GM04504 (cell line): ENCODE results near the gene SYMPK.
A peak's percentile ranks its signal among the peaks of the same experiment; 100 is the strongest.
"Not testable (repeated sequence)": the region's sequence is repeated elsewhere in the genome, so short reads cannot be mapped to it uniquely, and the experiment has no call there.

Source experiments
- DNase-seq: peaks from one replicate; pipeline ENCODE4 v3.0.0-alpha.2; 2012; ENCODE audit warnings: low read depth

The SYMPK gene

GRCh38 chr19:45862564-45863334, at the start of gene SYMPK:
SYMPK (minus strand) TSS chr19:45863147; CDS start chr19:45854495, 8,652 bp downstream.
- DNase-seq, result peak; percentile 97

DNA sequence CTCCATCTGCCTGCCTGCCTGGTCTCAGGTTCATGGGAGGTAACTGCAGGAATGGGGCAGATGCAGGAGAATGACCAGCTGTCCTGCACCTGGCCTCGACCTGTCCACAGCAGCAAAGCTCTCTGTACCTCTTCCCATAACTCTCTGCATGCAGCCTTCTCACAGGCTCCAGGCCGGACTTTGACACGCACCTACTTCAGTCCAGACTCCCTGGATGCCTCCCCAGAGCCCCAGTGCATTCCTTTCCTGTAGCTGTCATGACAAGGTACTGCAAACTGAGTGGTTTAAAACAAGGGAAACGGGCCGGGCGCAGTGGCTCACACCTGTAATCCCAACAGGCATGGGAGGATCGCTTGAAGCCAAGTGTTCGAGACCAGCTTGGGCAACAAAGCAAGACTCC, 48.3 kb upstream of the SYMPK start:
- DNase-seq, result no peak

- no peak for DNase-seq
Measured at GRCh38 chr19:45908956-45909355, 46.0 kb upstream of the SYMPK start.

- DNase-seq, result no peak
Measured at GRCh38 chr19:45906221-45906620, 43.3 kb upstream of the SYMPK start.

DNA sequence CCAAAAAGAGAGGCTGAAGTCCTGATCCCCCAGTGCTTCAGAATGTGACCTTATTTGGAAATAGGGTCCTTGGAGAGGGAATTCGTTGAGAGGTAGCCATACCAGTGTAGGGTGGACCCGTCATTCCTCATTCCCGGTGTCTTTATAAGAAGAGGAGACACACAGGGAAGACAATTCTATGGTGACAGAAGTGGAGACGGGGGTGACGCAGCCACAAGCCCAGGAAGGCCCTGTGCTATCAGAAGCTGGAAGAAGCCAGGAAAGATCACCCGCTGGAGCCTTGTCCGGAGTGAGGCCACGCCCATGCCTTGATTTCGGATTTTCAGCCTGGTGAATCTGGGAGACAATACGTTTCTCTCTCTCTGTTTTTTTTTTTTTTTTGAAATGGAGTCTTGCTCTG, 42.1 kb upstream of the SYMPK start:
- no peak for DNase-seq

- DNase-seq, result peak; percentile 94
Measured at GRCh38 chr19:45902651-45903625, 40.0 kb upstream of the SYMPK start.

DNA sequence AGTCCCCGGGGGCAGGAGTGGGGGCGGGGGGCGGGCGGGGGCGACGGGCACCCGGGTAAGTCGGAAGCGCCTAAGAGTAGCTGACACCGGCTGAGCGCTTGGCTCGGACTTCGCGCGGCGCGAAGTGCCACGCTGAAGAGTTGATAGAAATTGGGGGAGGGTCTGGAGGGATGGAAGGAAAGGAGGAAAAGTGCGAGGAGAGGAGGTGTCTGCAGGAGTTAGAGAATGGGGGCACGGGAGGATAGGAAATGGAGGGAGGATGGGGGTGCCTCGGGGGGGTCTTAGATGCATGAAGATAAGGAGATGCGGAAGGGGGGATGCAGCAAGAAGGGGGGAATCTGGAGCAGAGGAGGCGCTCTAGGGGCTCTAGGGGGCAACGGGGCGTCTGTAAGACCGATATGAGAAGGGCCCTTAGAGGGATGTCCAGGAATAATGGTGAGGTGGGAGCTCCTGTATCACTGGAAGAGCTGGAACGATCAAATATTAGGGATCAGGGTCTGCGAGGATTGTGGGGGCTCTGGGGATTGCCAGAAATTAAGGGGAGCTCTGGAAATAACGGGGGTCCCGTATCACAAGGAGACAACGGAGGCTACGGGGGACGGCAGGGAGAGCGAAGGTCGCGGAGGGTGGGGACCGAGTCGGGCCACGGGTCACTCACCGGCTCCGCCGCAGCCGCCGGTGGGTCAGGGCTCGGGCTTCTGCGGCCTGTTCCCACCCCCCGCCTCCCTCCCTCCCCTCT, 39.1 kb upstream of the SYMPK start, which contains the start of gene MYPOP:
Gene MYPOP, minus strand, starts transcription at position 702 of the 739 bp plus-strand sequence. CDS start 840 bp downstream, outside the sequence.
- no peak for DNase-seq

DNA sequence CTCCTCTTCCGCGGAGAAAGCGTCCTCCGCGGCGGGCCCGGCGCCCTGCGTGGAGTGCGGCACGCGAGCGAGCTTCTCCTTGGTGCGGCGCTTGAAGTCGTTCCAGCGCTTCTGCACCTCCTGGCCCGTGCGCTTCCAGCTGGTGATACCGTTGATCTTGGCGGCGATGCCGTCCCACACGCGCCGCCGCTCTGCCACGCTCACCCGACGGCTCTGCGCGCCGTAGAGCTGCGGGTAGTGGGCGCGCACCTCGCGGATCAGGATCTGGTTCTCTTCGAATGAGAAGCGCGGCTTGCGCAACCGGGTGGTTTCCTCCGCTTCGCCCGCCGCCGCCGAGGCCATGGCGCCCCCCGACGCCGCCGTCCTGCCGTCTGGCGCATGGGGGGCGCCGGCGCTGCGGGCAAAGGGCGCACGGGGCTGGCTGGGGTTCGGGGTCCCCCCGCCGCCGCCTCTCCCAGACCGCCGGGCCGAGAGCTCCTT, 38.5 kb upstream of the SYMPK start:
- no peak for DNase-seq

- no peak for DNase-seq
Measured at GRCh38 chr19:45900738-45901431, 37.9 kb upstream of the SYMPK start.

GRCh38 chr19:45899919-45900589, 37.1 kb upstream of the SYMPK start:
- DNase-seq, result no peak

GRCh38 chr19:45899253-45899652, 36.3 kb upstream of the SYMPK start:
- DNase-seq, result no peak

DNA sequence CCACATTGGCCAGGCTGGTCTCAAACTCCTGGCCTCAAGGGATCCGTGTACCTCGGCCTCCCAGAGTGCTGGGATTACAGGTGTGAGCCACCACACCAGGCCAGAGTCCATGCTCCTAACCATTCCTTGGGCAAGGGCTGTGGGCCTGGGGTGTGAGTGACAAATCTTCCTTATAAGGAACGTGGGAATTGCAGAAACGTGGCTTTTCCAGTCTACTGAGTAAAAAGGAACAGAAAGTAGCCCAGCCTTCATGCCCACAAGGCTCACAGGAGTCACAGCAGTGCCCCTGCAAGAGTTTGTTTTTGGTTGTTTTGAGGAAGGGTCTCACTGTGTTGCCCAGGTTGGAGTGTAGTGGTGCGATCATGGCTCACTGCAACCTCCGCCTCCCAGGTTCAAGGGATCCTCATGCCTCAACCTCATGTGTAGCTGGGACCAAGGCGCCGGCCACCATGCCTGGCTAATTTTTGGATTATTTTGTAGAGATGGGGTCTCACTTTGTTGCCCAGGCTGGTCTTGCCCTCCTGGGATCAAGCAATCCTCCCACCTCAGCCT, 34.4 kb upstream of the SYMPK start:
- DNase-seq, result no peak

- not testable (repeated sequence) for DNase-seq
Measured at GRCh38 chr19:45895983-45896599, 33.1 kb upstream of the SYMPK start.

- no peak for DNase-seq
Measured at GRCh38 chr19:45895519-45895972, 32.6 kb upstream of the SYMPK start.

DNA sequence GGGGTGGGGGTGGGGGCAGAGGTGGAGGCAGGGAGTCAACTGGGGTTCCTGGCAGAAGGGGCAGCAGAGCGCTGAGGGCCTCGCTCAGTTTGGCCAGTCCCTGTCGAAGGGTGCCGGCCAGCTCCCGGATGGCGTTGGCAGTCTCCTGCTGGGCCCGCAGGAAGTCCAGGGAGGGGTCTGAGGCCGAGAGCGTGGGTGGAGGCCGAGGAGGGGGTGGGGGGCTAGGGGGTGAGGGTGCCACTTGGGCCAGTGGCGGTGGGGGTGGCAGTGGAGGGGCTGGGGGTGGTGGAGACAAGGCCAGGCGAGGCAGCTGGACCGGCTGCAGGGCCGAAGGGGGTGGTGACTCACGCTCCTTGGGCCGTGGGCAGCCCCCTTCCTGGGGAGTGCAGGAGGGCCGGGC, 27.9 kb upstream of the SYMPK start:
- no peak for DNase-seq

GRCh38 chr19:45889210-45889885, 26.4 kb upstream of the SYMPK start:
- DNase-seq, result no peak

GRCh38 chr19:45887200-45887710, 24.3 kb upstream of the SYMPK start:
- DNase-seq, result no peak

- peak; percentile 89 for DNase-seq
Measured at GRCh38 chr19:45886427-45887199, 23.7 kb upstream of the SYMPK start.
